ENCODE results near the gene PGAM2.

- TF ChIP-seq CTCF (IDR thresholded peaks at IDR 0.05) (no peak), POLR2A (IDR thresholded peaks at IDR 0.05) (no peak), POLR2AphosphoS5 (IDR thresholded peaks at IDR 0.05; ENCODE audit: insufficient read depth in 1 of 2, low read depth in 1 of 2) (no peak)
Measured at GRCh38 chr7:44042221-44042620, 23.1 kb downstream of the PGAM2 start.
